GM21390 (cell line): ENCODE measurements around the gene WDSUB1.

Source experiments
- ATAC-seq: cut with Tn5 transposase; IDR thresholded peaks from one replicate; pipeline ENCODE4 v1.9.1; 2021; ENCODE audit not compliant: unreplicated experiment

Gene WDSUB1

GRCh38 chr2:159285929-159286708 is at the start of gene WDSUB1:
TSS of gene WDSUB1 (minus strand) at chr2:159286703. CDS start at chr2:159283069, 3,634 bp downstream.
- ATAC-seq: peak; percentile 31

- ATAC-seq: no peak
Measured at GRCh38 chr2:159326569-159327255, 40.2 kb upstream of the WDSUB1 start.

GRCh38 chr2:159322419-159322818 is 35.9 kb upstream of the WDSUB1 start:
- no peak for ATAC-seq

- ATAC-seq: no peak
Measured at GRCh38 chr2:159317392-159318088, 31.0 kb upstream of the WDSUB1 start.

GRCh38 chr2:159307942-159308341 is 21.4 kb upstream of the WDSUB1 start:
- ATAC-seq: no peak

GRCh38 chr2:159300586-159300985 is 14.1 kb upstream of the WDSUB1 start:
- ATAC-seq: no peak

GRCh38 chr2:159298967-159299366 is 12.5 kb upstream of the WDSUB1 start:
- ATAC-seq: no peak

- ATAC-seq: no peak
Measured at GRCh38 chr2:159297042-159297707, 10.7 kb upstream of the WDSUB1 start.

GRCh38 chr2:159292157-159292556 is 5.7 kb upstream of the WDSUB1 start:
- ATAC-seq: no peak

GRCh38 chr2:159290289-159290907 is 3.9 kb upstream of the WDSUB1 start:
- no peak for ATAC-seq

- ATAC-seq: no peak
Measured at GRCh38 chr2:159287733-159288132, 1.2 kb upstream of the WDSUB1 start.

GRCh38 chr2:159286709-159287441 is 372 bp upstream of the WDSUB1 start:
- ATAC-seq: peak; percentile 87

- no peak for ATAC-seq
Measured at GRCh38 chr2:159285433-159285832, 1.1 kb downstream of the WDSUB1 start.

- no peak for ATAC-seq
Measured at GRCh38 chr2:159283529-159283928, 3.0 kb downstream of the WDSUB1 start.

- no peak for ATAC-seq
Measured at GRCh38 chr2:159281002-159281401, 5.5 kb downstream of the WDSUB1 start.

GRCh38 chr2:159279700-159280099 is 6.8 kb downstream of the WDSUB1 start:
- no peak for ATAC-seq

GRCh38 chr2:159275111-159275510 is 11.4 kb downstream of the WDSUB1 start:
- no peak for ATAC-seq

- ATAC-seq: no peak
Measured at GRCh38 chr2:159272156-159272555, 14.3 kb downstream of the WDSUB1 start.

GRCh38 chr2:159270744-159271379 is 15.6 kb downstream of the WDSUB1 start:
- ATAC-seq: no peak

- no peak for ATAC-seq
Measured at GRCh38 chr2:159267921-159268320, 18.6 kb downstream of the WDSUB1 start.
